Vagina (tissue), 2 donors: ENCODE measurements around the gene CYSLTR2. TPM values are rescaled to one million over a fixed set of nuclear protein-coding genes. Genes with fewer than 3 reads are reported as not detected.

ENCODE experiments used
- DNase-seq, 2 donors: peaks; one replicate each; pipeline ENCODE4 v3.0.0-alpha.2; 2017; ENCODE audit errors: extremely low spot score in 2 of 2
- H3K27ac ChIP-seq: fragments of 200-600 bp; sonication (generic); one replicate; pipeline ENCODE4 v1.5.1; 2019
- H3K27me3 ChIP-seq: fragments of 200-600 bp; sonication (generic); one replicate; pipeline ENCODE4 v1.5.1; 2019
- H3K36me3 ChIP-seq, 2 donors: fragments of 200-600 bp; sonication (generic); one replicate each; pipeline ENCODE4 v1.5.1; 2017 to 2019
- H3K4me1 ChIP-seq: fragments of 200-600 bp; sonication (generic); one replicate; pipeline ENCODE4 v1.5.1; 2019
- H3K4me3 ChIP-seq, 2 donors: fragments of 200-600 bp; sonication (generic); 1 replicate in 1 of 2; 2 replicates in 1 of 2; pipeline ENCODE4 v1.5.1; 2016 to 2019
- H3K9me3 ChIP-seq: fragments of 200-600 bp; sonication (generic); one replicate; pipeline ENCODE4 v1.5.1; 2019
- CTCF ChIP-seq, 3 experiments: fragments of 450-650 bp in 2 of 3; fragments of 200-600 bp in 1 of 3; sonication (generic) in 1 of 3; IDR thresholded peaks; one replicate each; pipeline ENCODE4 v1.5.1; 2017 to 2019; ENCODE audit warnings: antibody characterized with exemption in 3 of 3, mild to moderate bottlenecking in 2 of 3, moderate library complexity in 2 of 3
- POLR2A ChIP-seq, 2 donors: fragments of 450-650 bp; IDR thresholded peaks; one replicate each; pipeline ENCODE4 v1.6.1; 2017; ENCODE audit warnings: antibody characterized with exemption in 2 of 2, mild to moderate bottlenecking in 2 of 2, moderate library complexity in 2 of 2
- POLR2AphosphoS5 ChIP-seq, 2 donors: sonication (generic); formaldehyde crosslinking; IDR thresholded peaks; one replicate each; pipeline ENCODE4 v1.9.0; 2017; ENCODE audit warnings: antibody characterized with exemption in 2 of 2, mild to moderate bottlenecking in 2 of 2, low read depth in 1 of 2; ENCODE audit not compliant: insufficient read depth in 1 of 2
- intact Hi-C: fragments of 100-400 bp; cut with DNase I; formaldehyde crosslinking; loops from one replicate; pipeline ENCODE4 v1.15.1; 2023
- total RNA-seq: library from RNA; depleted of rRNA; stranded (reverse); fragments of >200 nt; gene quantifications from one replicate; pipeline ENCODE4 v1.2.3, GENCODE V29; 2016

The CYSLTR2 gene
- total RNA-seq, 1 donor from 2014 or later = 0.49 TPM

- no peak overlapping the region for H3K27ac ChIP-seq
- no peaks in the 10 kb centered on the region for H3K9me3 ChIP-seq
- no peak overlapping the region for H3K4me3 ChIP-seq
- intact Hi-C loops = no loop called here
- DNase-seq = no peak
- TF ChIP-seq CTCF (IDR thresholded peaks at IDR 0.05) (no peak), POLR2AphosphoS5 (IDR thresholded peaks at IDR 0.05; ENCODE audit: insufficient read depth in 1 of 2, low read depth in 1 of 2) (no peak), POLR2A (IDR thresholded peaks at IDR 0.05) (no peak)
- no peaks in the 10 kb centered on the region for H3K4me1 ChIP-seq
- H3K27me3 ChIP-seq = no peaks in the 10 kb centered on the region
- no peaks in the 10 kb centered on the region for H3K36me3 ChIP-seq
These were observed 85.7 kb downstream of the CYSLTR2 start for GRCh38 chr13:48739386-48739964.

- H3K9me3 ChIP-seq = no peaks in the 10 kb centered on the region
- no peak for TF ChIP-seq POLR2AphosphoS5 (IDR thresholded peaks at IDR 0.05; ENCODE audit: insufficient read depth in 1 of 2, low read depth in 1 of 2)
- no peak for TF ChIP-seq CTCF (IDR thresholded peaks at IDR 0.05)
- TF ChIP-seq POLR2A (IDR thresholded peaks at IDR 0.05) = no peak
- H3K4me3 ChIP-seq = no peak overlapping the region
- intact Hi-C loops = no loop called here
- no peak overlapping the region for H3K27ac ChIP-seq
- no peaks in the 10 kb centered on the region for H3K27me3 ChIP-seq
- no peaks in the 10 kb centered on the region for H3K36me3 ChIP-seq
- H3K4me1 ChIP-seq = no peaks in the 10 kb centered on the region
- DNase-seq = no peak
These were observed 87.6 kb downstream of the CYSLTR2 start for GRCh38 chr13:48741377-48741776.

GRCh38 chr13:48746821-48747220 is 93.1 kb downstream of the CYSLTR2 start:
- intact Hi-C loops = no loop called here
- no peak overlapping the region for H3K27ac ChIP-seq
- TF ChIP-seq POLR2AphosphoS5 (IDR thresholded peaks at IDR 0.05; ENCODE audit: insufficient read depth in 1 of 2, low read depth in 1 of 2) (no peak), POLR2A (IDR thresholded peaks at IDR 0.05) (no peak), CTCF (IDR thresholded peaks at IDR 0.05) (no peak)
- H3K9me3 ChIP-seq = no peaks in the 10 kb centered on the region
- no peak overlapping the region for H3K4me3 ChIP-seq
- no peak for DNase-seq
- peaks cover 22% of the 10 kb centered on the region for H3K4me1 ChIP-seq
- H3K36me3 ChIP-seq = no peaks in the 10 kb centered on the region
- no peaks in the 10 kb centered on the region for H3K27me3 ChIP-seq

GRCh38 chr13:48748681-48749080 is 95.0 kb downstream of the CYSLTR2 start:
- no peak for DNase-seq
- no peaks in the 10 kb centered on the region for H3K27me3 ChIP-seq
- peak overlapping the region; percentile 79 for H3K27ac ChIP-seq
- no peaks in the 10 kb centered on the region for H3K9me3 ChIP-seq
- no peak overlapping the region for H3K4me3 ChIP-seq
- peaks cover 22% of the 10 kb centered on the region for H3K4me1 ChIP-seq
- TF ChIP-seq POLR2A (IDR thresholded peaks at IDR 0.05) (no peak), POLR2AphosphoS5 (IDR thresholded peaks at IDR 0.05; ENCODE audit: insufficient read depth in 1 of 2, low read depth in 1 of 2) (no peak), CTCF (IDR thresholded peaks at IDR 0.05) (no peak)
- no peaks in the 10 kb centered on the region for H3K36me3 ChIP-seq
- intact Hi-C loops = no loop called here

- intact Hi-C loops = no loop called here
- Histone ChIP-seq H3K4me3 (no peak overlapping the region), H3K27me3 (no peaks in the 10 kb centered on the region), H3K27ac (peak overlapping the region; percentile 79), H3K36me3 (no peaks in the 10 kb centered on the region), H3K9me3 (no peaks in the 10 kb centered on the region), H3K4me1 (peaks cover 22% of the 10 kb centered on the region)
- TF ChIP-seq POLR2AphosphoS5 (IDR thresholded peaks at IDR 0.05; ENCODE audit: insufficient read depth in 1 of 2, low read depth in 1 of 2) (no peak), CTCF (IDR thresholded peaks at IDR 0.05) (no peak), POLR2A (IDR thresholded peaks at IDR 0.05) (no peak)
- DNase-seq = no peak
These were observed 95.4 kb downstream of the CYSLTR2 start for GRCh38 chr13:48749144-48749543.
